ENCODE data around the gene ITGB6.

Gene ITGB6

DNA sequence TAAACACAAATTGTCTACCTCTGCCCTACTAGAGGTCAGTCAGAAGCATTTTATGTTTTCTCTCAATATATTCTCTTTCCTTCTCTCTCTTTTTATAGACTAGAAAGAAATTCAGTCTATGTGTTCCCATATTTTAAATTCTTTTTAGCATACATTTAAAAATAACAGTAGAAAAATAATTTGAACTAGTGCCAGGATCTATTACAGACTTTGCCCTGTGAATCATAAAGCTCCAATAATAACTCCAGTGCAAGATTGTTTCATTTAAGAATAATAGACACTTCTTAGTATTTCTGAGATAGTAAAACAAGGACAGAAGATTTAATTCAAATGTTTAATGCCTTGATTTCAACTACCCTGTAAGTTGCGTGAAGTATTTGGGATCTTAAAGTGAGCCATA is 60.1 kb downstream of the ITGB6 start:
- TF ChIP-seq EZH2 (IDR thresholded peaks at IDR 0.05; ENCODE audit: borderline replicate concordance, low read length) = no peak
- TF ChIP-seq, protein P1, sequence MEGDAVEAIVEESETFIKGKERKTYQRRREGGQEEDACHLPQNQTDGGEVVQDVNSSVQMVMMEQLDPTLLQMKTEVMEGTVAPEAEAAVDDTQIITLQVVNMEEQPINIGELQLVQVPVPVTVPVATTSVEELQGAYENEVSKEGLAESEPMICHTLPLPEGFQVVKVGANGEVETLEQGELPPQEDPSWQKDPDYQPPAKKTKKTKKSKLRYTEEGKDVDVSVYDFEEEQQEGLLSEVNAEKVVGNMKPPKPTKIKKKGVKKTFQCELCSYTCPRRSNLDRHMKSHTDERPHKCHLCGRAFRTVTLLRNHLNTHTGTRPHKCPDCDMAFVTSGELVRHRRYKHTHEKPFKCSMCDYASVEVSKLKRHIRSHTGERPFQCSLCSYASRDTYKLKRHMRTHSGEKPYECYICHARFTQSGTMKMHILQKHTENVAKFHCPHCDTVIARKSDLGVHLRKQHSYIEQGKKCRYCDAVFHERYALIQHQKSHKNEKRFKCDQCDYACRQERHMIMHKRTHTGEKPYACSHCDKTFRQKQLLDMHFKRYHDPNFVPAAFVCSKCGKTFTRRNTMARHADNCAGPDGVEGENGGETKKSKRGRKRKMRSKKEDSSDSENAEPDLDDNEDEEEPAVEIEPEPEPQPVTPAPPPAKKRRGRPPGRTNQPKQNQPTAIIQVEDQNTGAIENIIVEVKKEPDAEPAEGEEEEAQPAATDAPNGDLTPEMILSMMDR (IDR thresholded peaks at IDR 0.05; ENCODE audit: low read length) = no peak
- no peaks in the 10 kb centered on the region for H3K79me2 ChIP-seq (ENCODE audit: insufficient read depth, low read length)
- H3K4me3 ChIP-seq (ENCODE audit: low read depth, low read length, poor library complexity, severe bottlenecking) = no peak overlapping the region
- H3K36me3 ChIP-seq (ENCODE audit: insufficient read depth, low read length) = no peaks in the 10 kb centered on the region
- no peaks in the 10 kb centered on the region for H4K20me1 ChIP-seq (ENCODE audit: insufficient read depth, low read length)
- no peak overlapping the region for H3K9ac ChIP-seq (ENCODE audit: low read length)
- no peak overlapping the region for H3K27ac ChIP-seq (ENCODE audit: low read depth, low read length, poor library complexity, severe bottlenecking)
- H3K9me3 ChIP-seq (ENCODE audit: low read length) = no peaks in the 10 kb centered on the region
- H3K4me2 ChIP-seq (ENCODE audit: low read length) = no peak overlapping the region
- no peaks in the 10 kb centered on the region for H3K9me2 ChIP-seq (ENCODE audit: low read depth, low read length)
- H2AFZ ChIP-seq (ENCODE audit: low read length) = no peak overlapping the region
- no peaks in the 10 kb centered on the region for H3K27me3 ChIP-seq (ENCODE audit: insufficient read depth, low read length)
- H3F3A ChIP-seq (ENCODE audit: insufficient read depth, low read length) = no peaks in the 10 kb centered on the region
- no peaks in the 10 kb centered on the region for H3K4me1 ChIP-seq (ENCODE audit: insufficient read depth, low read length, severe bottlenecking)

DNA sequence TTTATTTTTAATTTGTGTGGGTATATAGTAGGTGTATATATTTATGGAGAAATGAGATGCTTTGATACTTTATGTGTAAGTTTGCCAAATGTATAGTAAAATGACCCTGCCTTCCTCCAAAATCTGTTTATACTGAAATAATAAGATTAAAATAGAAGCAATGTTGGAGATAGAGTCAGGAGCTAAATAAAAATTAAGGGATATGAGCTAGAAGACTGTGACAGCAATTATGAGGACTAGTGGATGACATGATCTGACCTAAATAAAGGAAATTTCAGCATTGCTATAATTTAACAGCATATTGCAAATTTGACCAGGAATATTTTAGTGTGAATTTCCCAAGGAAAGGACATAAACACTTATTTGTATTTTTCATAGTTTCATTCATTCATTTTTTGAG is 60.7 kb downstream of the ITGB6 start:
- Histone ChIP-seq H3K4me3 (ENCODE audit: low read depth, low read length, poor library complexity, severe bottlenecking) (no peak overlapping the region), H2AFZ (ENCODE audit: low read length) (no peak overlapping the region)
- no peak for TF ChIP-seq EZH2 (IDR thresholded peaks at IDR 0.05; ENCODE audit: borderline replicate concordance, low read length)
- TF ChIP-seq, protein P1 (IDR thresholded peaks at IDR 0.05; ENCODE audit: low read length) = no peak

DNA sequence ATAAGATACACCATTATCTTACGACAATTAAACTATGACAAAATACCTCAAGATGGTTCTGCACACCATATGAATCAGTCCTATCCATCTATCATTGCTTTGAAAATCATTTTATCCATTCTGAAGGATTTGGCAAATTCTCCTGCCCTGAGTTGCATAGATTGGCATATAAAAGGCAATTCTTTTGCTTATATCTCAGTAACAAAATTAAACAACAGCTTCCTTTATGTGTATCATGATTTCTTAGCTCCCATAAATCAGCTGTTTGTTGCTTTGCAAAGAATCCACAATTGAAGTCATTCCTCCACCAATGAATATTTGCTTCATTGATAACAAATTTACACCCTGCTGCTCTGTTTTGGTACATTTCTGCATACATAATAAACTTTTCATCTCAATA is 61.7 kb downstream of the ITGB6 start:
- Histone ChIP-seq H4K20me1 (ENCODE audit: insufficient read depth, low read length) (no peaks in the 10 kb centered on the region), H3K27ac (ENCODE audit: low read depth, low read length, poor library complexity, severe bottlenecking) (no peak overlapping the region), H3K36me3 (ENCODE audit: insufficient read depth, low read length) (no peaks in the 10 kb centered on the region), H3K9me3 (ENCODE audit: low read length) (no peaks in the 10 kb centered on the region), H3K9me2 (ENCODE audit: low read depth, low read length) (no peaks in the 10 kb centered on the region), H3K4me3 (ENCODE audit: low read depth, low read length, poor library complexity, severe bottlenecking) (no peak overlapping the region), H3K4me1 (ENCODE audit: insufficient read depth, low read length, severe bottlenecking) (no peaks in the 10 kb centered on the region), H2AFZ (ENCODE audit: low read length) (no peak overlapping the region), H3K27me3 (ENCODE audit: insufficient read depth, low read length) (no peaks in the 10 kb centered on the region), H3K9ac (ENCODE audit: low read length) (no peak overlapping the region), H3K79me2 (ENCODE audit: insufficient read depth, low read length) (no peaks in the 10 kb centered on the region), H3K4me2 (ENCODE audit: low read length) (no peak overlapping the region), H3F3A (ENCODE audit: insufficient read depth, low read length) (no peaks in the 10 kb centered on the region)
- TF ChIP-seq EZH2 (IDR thresholded peaks at IDR 0.05; ENCODE audit: borderline replicate concordance, low read length) = no peak
- TF ChIP-seq, protein P1 (IDR thresholded peaks at IDR 0.05; ENCODE audit: low read length) = no peak

More for the DNA sequence above, 60.7 kb downstream of the ITGB6 start:
- H3K4me2 ChIP-seq (ENCODE audit: low read length) = no peak overlapping the region
- no peaks in the 10 kb centered on the region for H3K79me2 ChIP-seq (ENCODE audit: insufficient read depth, low read length)
- no peaks in the 10 kb centered on the region for H3K9me2 ChIP-seq (ENCODE audit: low read depth, low read length)
- no peaks in the 10 kb centered on the region for H3K36me3 ChIP-seq (ENCODE audit: insufficient read depth, low read length)
- H3K9me3 ChIP-seq (ENCODE audit: low read length) = no peaks in the 10 kb centered on the region
- no peaks in the 10 kb centered on the region for H3F3A ChIP-seq (ENCODE audit: insufficient read depth, low read length)
- no peaks in the 10 kb centered on the region for H4K20me1 ChIP-seq (ENCODE audit: insufficient read depth, low read length)
- H3K4me1 ChIP-seq (ENCODE audit: insufficient read depth, low read length, severe bottlenecking) = no peaks in the 10 kb centered on the region
- no peaks in the 10 kb centered on the region for H3K27me3 ChIP-seq (ENCODE audit: insufficient read depth, low read length)
- no peak overlapping the region for H3K27ac ChIP-seq (ENCODE audit: low read depth, low read length, poor library complexity, severe bottlenecking)
- H3K9ac ChIP-seq (ENCODE audit: low read length) = no peak overlapping the region

Data from OCI-LY1 (cell line).